ENCODE results near the gene CCNI2. TPM values are rescaled to one million over a fixed set of nuclear protein-coding genes. Genes with fewer than 3 reads are reported as not detected.

Gene CCNI2
- total RNA-seq, 4 donors from 2014 or later = not detected

GRCh38 chr5:132770476-132771159, 23.4 kb downstream of the CCNI2 start:
- H3K4me3 ChIP-seq = no peak overlapping the region
- intact Hi-C loops (cut with DNase I; ENCODE audit: low total_unique reads) = no loop called here
- no peaks in the 10 kb centered on the region for H3K36me3 ChIP-seq
- H3K4me1 ChIP-seq = no peaks in the 10 kb centered on the region
- peak overlapping the region in 1 of 2 donors; percentile 16 for H3K27ac ChIP-seq
- DNase-seq = no peak
- TF ChIP-seq, protein P1, sequence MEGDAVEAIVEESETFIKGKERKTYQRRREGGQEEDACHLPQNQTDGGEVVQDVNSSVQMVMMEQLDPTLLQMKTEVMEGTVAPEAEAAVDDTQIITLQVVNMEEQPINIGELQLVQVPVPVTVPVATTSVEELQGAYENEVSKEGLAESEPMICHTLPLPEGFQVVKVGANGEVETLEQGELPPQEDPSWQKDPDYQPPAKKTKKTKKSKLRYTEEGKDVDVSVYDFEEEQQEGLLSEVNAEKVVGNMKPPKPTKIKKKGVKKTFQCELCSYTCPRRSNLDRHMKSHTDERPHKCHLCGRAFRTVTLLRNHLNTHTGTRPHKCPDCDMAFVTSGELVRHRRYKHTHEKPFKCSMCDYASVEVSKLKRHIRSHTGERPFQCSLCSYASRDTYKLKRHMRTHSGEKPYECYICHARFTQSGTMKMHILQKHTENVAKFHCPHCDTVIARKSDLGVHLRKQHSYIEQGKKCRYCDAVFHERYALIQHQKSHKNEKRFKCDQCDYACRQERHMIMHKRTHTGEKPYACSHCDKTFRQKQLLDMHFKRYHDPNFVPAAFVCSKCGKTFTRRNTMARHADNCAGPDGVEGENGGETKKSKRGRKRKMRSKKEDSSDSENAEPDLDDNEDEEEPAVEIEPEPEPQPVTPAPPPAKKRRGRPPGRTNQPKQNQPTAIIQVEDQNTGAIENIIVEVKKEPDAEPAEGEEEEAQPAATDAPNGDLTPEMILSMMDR (IDR thresholded peaks at IDR 0.05) = no peak
- no peak for TF ChIP-seq POLR2A (IDR thresholded peaks at IDR 0.05)
- no peaks in the 10 kb centered on the region for H3K9me3 ChIP-seq
- no peaks in the 10 kb centered on the region for H3K27me3 ChIP-seq

DNA sequence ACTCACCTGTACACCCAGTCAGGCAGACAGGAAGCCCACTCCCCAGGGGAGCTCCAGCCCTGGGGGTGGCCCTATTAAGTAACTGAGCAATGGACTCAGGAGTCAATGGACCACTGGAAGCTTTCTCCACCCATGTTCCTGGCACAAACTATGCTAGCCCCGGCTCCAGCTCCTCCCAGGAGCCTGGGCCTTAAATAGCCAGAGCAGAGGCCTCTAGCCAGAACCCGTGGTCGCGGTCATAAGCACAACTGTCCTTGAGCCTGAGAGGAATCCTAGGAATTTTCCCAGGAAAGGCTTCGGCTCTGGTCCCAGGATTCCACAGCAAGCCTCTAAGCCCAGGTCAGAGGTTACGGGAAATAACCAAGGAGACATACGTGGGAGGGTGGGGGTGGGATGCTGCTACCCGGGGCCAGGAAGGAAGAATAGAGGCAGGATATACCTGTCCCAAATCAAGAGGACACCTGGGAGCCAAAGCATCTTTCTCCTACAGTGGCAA, 24.3 kb downstream of the CCNI2 start:
- peak overlapping the region; percentile 21 to 49 for H3K27ac ChIP-seq
- no peaks in the 10 kb centered on the region for H3K36me3 ChIP-seq
- no peaks in the 10 kb centered on the region for H3K9me3 ChIP-seq
- DNase-seq = peak; percentile 37 to 38
- no peak overlapping the region for H3K4me3 ChIP-seq
- no peak for TF ChIP-seq POLR2A (IDR thresholded peaks at IDR 0.05)
- TF ChIP-seq, protein P1 (IDR thresholded peaks at IDR 0.05) = no peak
- intact Hi-C loops (cut with DNase I; ENCODE audit: low total_unique reads) = no loop called here
- H3K4me1 ChIP-seq = peaks cover 0 to 3% of the 10 kb centered on the region in 2 donors
- no peaks in the 10 kb centered on the region for H3K27me3 ChIP-seq

DNA sequence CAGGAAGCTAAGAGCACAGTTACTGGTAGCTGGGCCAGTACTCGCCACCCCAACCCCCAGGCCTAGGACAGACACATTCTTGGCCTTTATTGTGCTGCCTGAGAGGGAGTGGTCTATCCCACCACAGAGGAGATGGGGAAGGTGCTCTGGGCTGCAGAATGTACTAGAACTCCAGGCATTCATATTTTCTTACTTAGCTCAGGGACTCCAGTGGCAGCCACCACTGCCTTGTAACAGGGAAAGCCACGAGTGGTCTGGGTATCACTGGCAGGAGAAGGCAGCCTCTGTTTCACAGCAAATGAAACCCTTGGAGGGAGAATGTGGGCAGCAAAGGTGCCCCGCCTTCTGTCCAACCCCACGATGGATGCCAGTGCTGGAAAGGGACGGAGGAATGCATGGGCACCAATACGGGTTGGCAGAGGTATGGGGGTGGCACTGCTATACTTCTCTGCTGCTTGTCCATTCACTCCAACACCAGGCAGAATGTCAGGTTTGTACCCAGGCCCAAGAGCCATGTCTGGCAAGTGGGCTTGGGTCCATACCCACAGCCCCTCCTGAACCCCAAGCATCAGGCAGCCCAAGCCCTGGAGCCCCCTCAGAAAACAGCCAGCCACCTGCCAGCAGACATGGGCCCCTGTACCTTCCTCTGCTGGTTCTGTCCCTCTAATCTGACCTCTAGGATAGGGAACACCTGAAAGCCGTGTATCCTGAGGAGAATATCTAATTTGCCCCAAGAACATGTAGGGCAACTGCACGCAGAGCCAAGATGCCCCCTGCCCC, 25.3 kb downstream of the CCNI2 start:
- peaks cover 0 to 3% of the 10 kb centered on the region in 2 donors for H3K4me1 ChIP-seq
- no peaks in the 10 kb centered on the region for H3K9me3 ChIP-seq
- peak overlapping the region; percentile 15 to 49 for H3K27ac ChIP-seq
- no peak for DNase-seq
- no peak overlapping the region for H3K4me3 ChIP-seq
- H3K36me3 ChIP-seq = no peaks in the 10 kb centered on the region
- TF ChIP-seq POLR2A (IDR thresholded peaks at IDR 0.05) = no peak
- TF ChIP-seq, protein P1 (IDR thresholded peaks at IDR 0.05) = no peak
- no peaks in the 10 kb centered on the region for H3K27me3 ChIP-seq
- intact Hi-C loops (cut with DNase I; ENCODE audit: low total_unique reads) = no loop called here

GRCh38 chr5:132773114-132773513, 25.9 kb downstream of the CCNI2 start:
- Histone ChIP-seq H3K4me1 (peaks cover 0 to 7% of the 10 kb centered on the region in 2 donors), H3K27me3 (no peaks in the 10 kb centered on the region), H3K4me3 (no peak overlapping the region), H3K9me3 (no peaks in the 10 kb centered on the region), H3K36me3 (no peaks in the 10 kb centered on the region), H3K27ac (no peak overlapping the region)
- intact Hi-C loops (cut with DNase I; ENCODE audit: low total_unique reads) = no loop called here
- no peak for DNase-seq
- no peak for TF ChIP-seq POLR2A (IDR thresholded peaks at IDR 0.05)
- TF ChIP-seq, protein P1 (IDR thresholded peaks at IDR 0.05) = no peak

All from uterus (tissue), 4 donors.